ENCODE measurements around the gene UBL3.

DNA sequence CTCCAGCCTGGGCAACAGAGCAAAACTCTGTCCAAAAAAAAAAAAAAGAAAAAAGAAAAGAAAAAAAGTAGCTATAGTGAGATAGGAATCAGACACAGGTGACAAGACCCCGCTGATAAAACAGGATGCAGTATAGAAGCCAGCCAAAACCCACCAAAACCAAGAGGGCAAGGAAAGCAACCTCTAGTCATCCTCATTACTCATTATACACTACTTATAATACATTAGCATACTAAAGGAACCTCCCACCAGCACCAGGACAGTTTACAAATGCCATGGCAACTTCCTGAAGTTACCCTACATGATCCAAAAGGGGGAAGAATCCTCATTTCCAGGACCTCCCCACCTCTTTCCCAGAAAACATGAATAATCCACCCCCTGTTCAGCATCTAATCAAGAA is 35.6 kb upstream of the UBL3 start:
- TF ChIP-seq POLR2A (IDR thresholded peaks at IDR 0.05) (no peak), CTCF (IDR thresholded peaks at IDR 0.05) (no peak), EP300 (IDR thresholded peaks at IDR 0.05) (no peak)

All from tibial nerve (tissue), 4 donors.